AML-193 (cell line): Measurements from ENCODE around the gene SPEF2.

Experiments used
- DNase-seq, 2 experiments: peaks; one replicate each; lab custom pipeline; 2025; lab: John Stamatoyannopoulos, UW

SPEF2 gene

DNA sequence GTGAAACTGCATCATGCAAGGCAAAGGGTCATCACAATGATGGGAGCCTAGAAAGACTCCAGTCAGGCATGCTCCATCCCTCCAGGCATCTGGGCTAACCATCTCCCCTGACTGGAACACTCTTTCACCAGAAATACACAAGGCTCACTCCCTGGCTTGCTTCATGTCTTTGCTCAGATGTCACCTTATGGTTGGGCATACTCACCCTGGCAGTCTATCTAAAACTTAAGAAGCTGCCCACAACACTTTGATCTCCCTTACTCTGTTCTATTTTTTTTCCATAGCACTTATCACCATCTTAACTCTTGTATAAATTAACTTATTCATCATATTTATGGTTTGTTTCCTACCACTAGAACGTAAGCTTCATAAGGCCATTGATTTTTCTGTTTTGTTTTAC, 90.0 kb downstream of the SPEF2 start:
- DNase-seq: no peak

DNA sequence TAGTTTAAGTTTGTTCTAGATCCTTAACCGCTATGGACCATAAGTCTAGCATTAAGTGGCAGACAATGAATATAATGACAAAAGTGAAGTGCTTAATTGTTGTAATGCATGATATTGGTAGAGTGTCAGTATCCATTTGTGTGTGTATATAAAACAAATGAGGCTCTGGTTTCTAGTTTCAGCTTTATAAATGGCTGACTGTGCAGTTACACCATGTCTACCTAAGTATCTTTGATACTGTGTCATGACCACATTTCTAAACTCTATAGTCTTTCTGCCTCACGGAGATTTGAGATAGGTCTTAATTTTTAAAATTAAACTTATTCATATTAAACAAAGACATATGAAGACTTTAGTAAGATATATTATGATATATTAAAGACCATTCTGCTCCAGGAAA, 92.0 kb downstream of the SPEF2 start:
- DNase-seq: no peak

DNA sequence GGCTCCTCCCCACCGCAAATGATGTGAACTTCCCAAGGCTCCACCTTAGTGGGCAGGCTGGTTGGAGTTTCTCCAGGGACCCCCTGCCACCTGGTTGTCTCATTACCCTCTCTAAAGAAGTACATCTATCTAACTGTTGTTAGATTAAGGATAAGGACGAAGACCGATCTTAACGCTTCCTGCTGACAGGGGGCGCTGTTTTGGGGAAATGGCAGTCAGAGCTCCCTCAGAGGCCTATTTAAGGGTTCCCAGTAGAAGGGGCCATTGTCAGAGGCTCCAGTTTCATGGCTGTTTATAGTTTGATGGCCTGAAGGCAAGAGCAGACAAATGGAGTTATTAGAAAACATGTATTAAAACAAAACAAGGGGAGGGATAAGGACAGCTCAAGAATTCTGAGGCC, 100.1 kb downstream of the SPEF2 start:
- DNase-seq: no peak

DNA sequence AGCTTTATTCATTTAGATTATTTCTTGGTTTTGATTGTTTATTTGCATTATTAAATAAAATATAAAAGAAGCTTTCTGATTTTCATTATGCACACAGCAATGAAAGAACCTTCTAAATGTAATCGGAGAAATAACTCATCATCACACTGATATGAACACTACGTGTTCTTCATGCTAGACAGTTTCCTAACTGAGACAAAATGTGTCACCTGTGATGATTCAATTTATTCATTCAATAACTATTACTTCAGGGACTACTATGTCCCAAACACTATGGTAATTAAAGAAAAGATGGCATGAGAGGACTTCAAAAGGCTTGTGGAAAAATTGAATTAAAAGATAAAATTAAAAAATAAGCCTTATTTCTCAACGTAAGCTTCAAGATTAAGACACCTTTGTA, 118.1 kb downstream of the SPEF2 start:
- DNase-seq: no peak

DNA sequence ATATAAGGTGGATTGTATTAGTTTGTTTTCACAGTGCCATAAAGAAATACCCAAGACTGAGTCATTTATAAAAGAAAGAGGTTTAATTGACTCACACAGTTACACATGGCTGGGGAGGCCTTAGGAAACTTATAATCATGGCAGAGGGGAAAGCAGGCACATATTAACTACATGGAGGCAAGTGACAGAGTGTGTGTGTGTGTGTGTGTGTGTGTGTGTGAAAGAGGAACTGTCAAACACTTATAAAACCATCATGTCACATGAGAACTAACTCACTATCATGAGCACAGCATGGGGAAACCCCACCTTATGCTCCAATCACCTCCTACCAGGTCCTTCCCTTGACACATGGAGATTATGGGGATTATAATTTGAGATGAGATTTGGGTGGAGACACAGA, 118.6 kb downstream of the SPEF2 start:
- no peak for DNase-seq

DNA sequence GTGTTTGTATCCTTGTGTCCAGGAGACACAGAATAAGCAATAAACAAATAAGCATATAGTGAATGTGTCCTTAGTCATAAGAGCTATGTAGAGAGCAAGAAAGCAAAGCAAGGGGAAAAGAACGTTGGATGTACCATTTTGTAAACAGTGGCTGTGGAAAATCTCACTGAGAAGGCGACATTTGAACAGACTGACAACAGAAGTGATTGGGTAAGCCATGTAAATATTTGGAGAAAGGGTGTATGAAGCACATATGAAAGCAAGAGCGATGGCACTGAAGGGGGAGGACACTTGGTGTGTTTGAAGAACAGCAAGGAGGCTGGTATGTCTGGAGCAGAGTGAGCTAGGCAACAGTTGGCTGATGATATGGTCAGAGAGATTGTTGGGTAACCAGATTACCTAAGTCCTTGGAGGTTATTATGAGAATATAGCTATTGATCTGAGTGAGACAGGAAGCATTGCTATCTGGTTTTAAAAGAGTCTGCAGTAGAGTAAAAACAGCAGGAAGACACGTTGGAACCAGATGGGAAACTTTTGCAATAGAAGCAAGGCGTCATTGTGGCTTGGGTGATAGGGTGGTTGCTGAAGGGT, 123.6 kb downstream of the SPEF2 start:
- no peak for DNase-seq

DNA sequence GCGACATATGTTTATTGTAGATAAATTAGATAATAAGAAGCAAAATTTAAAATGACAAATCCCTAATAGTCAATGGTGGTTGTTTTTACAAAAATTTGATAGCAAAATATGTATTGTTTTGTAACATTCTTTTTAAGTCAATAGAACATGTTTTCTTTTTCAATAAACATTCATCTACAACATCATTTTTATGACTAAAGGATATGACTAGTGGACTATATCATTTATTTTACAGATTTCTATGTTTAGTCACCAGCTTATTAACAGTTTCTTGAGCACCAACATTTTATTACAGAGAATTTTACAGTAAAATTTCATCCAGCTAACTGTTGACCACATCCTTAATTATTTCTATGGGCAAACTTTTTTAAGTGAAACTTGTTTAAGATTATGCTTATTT, 124.3 kb downstream of the SPEF2 start:
- DNase-seq: no peak

DNA sequence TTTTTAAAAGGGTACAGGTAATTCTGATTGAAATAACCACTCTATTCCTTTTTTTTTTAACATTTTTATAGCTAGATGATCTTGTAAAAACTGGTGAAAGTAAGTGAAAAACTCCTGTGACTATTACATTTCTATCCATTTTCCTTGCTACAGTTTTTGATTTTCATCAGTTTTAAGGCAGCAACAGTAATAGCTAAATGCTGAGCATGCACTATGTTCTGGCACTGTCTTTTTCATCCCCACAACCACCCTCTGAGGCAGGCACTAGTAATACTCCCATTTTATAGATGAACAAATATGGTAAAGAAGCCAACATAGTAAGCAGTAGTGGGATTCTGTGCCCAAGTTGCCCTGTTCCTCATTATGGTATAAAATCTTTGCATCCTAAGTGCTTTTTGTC, 126.0 kb downstream of the SPEF2 start:
- no peak for DNase-seq

DNA sequence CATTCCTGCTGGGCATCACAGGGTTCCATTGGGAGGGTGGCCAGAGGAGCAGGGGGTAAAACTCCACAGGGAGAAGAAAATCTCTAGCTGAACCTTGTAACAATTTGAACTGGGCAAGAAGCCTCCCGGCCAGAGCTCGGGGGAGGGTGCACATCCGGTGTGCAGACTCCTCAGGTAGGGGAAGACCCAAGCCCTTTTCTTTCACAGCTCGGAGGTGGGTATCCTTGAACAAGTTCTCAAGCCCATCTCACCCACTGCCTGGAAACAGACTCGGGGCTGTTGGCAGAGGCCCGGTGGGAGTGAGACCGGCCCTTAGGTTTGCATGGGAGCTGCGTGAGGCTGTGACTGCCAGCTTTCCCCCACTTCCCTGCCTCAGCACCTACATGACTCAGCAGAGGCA, 127.5 kb downstream of the SPEF2 start:
- no peak for DNase-seq

DNA sequence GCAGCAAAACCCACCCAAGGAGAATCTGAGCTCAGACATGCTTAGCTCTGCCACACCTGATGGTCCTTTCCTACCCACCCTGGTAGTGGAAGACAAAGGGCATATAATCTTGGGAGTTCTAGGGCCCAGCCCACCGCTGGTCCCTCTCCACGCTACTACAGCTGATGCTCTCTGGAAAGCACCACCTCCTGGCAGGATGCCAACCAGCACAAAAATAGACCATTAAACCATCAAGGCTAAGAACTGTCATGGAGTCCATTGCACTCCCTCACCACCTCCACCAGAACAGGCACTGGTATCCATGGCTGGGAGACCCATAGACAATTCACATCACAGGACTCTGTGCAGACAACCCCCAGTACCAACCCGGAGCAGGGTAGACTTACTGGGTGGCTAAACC, 128.0 kb downstream of the SPEF2 start:
- DNase-seq: no peak

DNA sequence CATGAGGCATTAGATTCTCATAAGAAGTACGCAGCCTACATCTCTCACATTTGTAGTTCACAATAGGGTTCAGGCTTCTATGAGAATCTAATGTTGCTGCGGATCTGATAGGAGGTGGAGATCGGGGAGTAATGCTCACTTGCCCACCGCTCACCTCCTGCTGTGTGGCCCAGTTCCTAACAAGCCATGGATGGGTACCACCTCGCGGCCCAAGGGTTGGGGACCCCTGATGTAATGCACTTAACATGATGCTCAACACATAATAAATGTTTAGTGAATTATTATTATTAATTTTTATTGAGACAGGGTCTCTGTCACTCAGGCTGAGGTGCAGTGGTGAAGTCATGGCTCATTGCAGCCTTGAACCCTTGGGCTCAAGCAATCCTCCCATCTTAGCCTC, 134.3 kb downstream of the SPEF2 start:
- no peak for DNase-seq

DNA sequence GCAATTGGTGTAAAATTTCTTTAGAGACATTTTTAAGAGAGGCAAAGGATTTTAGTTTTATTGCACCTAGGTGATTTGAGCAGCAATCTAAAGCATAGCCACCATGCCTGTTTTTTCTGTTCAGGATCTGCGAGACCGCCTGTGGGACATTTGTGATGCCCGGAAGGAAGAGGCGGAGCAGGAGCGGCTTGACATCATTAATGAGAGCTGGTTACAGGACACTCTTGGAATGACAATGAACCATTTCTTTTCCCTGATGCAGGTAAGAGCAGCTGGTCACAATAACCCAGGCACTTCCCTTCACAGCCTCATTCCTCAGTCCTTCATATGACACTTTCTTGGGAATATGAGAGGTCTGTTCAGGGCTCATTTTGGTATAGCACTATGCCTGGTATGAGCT, 135.8 kb downstream of the SPEF2 start:
- no peak for DNase-seq

DNA sequence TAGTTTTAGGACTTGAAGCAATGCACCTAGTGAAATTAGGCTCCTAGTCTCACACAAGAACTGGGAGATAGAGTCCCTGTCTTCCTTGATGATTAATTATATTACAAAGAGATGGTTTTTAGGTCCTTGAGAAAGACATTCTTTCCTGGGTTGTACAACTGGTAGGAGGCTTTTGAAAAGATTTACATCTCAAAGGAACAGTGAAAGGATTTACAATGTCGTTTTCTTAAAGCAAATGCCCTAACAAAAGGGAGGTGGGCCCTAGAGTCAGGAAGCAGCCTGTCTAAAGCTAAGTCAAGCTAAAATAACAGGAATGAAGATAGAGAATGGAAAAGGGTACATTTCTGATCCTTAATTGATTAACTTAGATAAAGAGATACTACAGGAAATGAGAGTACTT, 136.8 kb downstream of the SPEF2 start:
- DNase-seq: no peak

DNA sequence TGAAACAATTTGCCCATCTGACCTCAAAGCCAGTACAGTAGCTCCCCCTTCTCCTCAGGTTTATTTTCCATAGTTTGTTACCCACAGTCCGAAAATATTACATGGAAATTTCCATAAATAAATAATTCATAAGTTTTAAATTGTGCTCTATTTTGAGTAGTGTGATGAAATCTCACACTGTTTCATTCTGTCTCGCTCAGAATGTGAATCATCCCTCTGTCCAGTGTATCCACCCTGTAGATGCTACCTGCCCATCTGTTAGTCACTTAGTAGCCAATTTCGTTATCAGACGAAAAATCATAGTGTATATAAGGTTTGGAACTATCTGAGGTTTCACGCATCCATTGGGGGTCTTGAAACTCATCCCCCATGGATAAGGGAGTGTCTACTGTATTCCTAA, 138.3 kb downstream of the SPEF2 start:
- DNase-seq: no peak

DNA sequence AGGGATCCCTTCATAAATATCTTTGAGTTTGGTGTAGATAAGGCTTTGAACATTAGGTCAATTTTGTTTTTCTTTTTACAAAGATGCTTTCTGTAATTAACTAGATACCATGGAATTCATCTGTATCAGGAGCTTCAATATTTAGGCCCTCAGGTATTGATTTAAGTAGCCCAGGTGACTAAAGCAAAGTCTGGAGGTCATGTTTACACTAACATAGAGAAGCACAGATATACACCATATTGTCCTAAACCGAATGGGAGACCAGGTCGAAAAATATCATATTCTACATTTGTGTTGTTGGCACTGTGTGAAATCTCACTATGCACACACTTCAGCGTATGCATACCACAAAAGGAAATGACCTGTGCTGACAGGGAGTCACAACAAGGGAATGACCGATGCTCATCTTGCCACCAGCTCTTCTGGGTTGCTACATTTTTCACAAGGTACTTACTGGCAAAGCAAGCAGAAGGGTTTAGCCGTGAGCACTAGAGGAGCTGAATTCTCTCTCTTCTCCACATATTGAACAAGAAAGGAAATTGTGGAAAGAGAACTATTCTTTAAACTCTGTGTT, 140.6 kb downstream of the SPEF2 start:
- no peak for DNase-seq

DNA sequence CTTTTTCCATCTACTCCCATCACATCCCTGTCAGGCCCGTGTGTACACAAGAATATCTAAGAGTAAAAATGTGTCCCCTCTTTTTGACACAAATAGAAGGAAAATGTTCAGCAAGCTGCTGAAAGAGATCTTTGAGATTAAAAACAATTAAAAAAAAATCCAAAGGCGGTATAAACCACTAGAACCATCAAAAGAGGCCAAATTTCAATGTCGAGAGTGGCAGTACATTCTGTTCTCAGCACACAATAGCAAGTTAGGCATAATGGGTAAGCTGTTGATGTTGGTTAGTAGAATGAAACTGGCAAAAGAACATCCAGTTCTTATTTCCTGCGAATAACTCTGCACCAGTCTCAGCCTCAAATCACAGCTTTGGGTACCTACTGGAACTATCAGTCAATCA, 143.9 kb downstream of the SPEF2 start:
- DNase-seq: no peak

DNA sequence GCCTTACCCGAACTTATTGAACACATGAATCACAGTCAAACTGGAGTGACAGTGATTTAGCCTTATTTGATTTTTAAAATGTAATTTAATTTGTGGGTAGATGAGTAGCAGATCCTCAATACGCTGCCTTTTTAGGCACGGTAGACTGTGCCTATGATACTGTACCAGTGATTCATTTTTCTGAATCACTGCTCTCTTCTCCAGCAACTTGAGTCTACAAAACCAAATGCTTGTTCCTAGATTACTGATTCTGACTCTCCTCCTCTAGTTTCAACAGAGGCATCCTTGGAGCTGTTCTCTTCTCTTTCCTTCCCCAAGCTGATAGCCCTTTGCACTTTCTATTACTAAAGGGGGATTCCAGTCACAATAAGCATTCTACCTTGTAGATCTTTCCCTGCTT, 144.7 kb downstream of the SPEF2 start:
- DNase-seq: no peak

DNA sequence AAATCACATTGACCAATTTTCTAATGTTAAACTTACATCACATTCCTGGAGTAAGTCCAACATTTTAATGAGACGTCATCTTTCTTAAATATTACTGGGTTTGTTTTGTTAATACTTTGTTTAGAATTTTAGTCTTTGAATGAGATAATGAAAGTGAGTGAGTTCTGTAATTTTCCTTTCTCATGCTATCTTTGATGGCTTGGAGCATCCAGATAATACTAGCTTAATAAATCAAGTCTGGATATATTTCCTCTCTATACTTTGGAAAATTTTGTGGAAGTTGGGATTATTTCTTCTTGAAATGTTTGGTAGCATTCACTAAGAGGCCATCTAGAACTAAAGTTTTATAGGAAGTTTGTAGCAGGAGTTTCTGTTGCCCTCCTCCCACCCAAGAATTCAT, 148.3 kb downstream of the SPEF2 start:
- no peak for DNase-seq

DNA sequence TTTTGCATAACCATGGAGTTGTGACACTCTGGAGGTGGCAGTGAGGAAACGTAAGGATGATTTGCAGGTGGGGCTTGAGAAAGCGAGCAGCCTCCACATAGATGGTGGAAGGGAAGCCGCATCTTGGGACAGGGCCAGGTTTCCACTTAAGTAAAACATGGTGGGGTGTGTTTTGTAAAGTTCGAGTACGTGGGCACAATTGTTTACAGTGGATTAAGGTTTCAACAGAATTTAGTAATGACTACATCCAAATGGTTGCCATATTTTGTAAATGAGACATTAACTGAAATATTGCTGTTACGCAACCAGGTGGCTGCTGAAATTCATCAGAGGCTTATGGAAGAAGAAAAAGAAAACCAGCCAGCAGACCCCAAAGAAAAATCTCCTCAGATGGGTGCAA, 153.6 kb downstream of the SPEF2 start:
- no peak for DNase-seq

DNA sequence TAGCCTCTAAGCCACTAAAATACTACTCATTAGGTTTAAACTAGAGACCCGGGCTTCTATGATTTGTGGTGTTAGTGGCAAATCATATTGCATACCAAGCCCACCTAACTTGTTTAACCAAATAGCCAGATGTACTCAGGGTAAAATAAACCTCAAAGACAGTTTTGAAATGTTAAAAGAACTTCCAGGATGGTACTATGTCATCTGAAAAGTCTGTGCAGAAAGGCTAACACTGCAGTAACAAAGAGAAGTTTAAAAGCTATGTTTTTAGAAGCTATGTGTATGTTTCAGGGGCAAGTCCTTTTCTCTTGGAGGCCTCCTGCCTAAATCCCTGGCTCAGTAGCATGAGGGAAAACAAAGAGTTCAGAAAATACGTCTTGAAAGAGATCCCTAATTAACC, 154.2 kb downstream of the SPEF2 start:
- no peak for DNase-seq

DNA sequence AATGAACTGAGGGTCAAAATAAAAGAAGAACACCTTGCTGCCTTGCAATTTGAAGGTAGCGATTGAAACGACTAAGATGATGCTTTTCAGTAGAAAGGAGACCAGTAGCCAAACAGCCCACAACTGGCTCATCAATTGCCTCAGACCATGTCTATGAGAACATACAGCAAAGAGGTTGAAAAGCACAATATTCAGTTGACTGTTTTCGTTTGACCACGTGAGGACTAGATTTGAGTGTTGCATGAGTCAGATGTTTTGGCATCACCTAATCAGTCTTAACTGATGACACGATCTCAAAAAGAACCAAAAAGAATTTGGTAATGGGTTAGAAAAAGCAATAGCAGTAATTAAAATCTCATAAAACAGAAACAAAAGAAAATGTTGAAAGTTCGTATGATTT, 156.3 kb downstream of the SPEF2 start:
- no peak for DNase-seq

DNA sequence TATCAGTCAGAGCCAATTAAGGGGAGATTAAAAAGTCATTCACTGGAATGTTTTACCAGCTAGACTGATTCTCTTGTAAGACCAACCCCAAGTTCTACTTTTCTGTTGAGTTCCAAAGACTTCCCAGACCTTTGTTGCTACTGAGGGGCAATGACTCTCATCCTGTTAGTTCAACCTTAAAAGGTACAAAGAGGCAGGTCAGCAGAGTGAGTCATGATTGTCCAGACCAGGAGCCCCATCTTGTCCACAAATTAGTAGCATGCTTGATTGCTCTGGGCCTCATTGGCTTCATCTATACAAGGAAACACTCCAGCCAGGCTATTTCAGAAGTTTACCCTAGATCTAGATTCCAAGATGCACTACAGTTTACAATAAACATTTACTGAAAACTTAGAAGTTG, 159.1 kb downstream of the SPEF2 start:
- DNase-seq: no peak

DNA sequence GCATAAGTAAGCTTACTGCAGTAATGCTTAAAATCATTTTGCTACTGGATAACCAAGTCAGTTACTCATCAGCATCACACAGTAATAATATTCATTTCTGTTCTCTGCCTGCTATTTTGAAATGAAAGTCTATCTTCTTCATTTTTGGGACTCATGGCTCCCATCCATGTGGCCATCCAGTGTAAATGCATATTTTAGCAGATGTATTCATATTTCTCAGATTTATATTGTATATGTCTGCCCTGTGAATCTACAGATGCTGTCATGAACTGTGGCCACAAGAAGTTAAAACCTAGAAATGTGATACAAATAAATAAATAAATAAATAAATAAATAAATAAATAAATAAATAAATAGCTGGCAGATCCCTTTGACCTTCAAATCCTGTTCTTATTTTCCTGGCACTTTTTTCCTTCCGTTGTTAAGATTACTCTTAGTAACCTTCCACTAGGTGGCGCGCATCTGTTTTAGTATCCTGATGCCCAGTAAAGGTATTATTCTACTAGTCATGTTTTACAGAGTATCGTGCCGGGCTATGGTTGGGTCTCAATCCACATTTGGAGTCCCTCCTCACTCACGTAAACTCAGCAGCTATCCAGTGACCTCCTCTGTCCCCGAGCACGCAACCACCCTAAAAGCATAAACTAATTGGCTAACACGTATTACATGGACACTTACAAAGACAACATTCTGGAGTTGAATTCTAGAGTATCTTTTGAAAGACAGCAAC, 159.9 kb downstream of the SPEF2 start:
- DNase-seq: peak; percentile 70 to 80

DNA sequence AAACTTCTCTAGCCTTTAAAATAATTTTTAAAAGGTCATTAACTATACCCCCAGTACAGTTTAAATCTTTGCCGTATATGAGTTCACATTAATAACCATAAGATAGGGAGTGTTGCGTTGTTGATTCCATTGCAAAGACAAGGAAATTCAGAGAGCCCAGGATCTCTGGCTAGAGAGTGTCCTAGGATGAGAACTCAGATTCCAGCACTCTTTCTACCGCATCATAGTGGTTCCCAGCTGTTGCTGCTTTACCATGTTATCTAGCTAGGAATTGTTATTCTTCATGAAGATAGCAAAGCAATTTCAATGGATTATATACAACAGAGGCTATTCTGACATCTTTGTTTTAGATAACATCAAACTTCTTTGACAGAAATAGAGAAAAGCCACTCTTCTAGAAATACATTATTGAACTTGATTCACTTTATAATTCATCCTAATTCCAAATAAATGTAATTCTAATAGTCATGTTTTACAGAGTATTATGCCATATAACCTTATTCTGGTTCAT, 160.7 kb downstream of the SPEF2 start:
- DNase-seq: no peak
